Retinal pigment epithelial cell (primary cell): ENCODE results near the gene UPB1.

ENCODE experiments used
- DNase-seq: peaks from one replicate; pipeline ENCODE4 v3.0.0-alpha.2; 2010; ENCODE audit warnings: low read depth
- H3K4me3 ChIP-seq: 2 replicates; pipeline ENCODE4 v1.5.1; 2011; ENCODE audit warnings: mild to moderate bottlenecking, low read length, control low read depth, moderate library complexity
- CTCF ChIP-seq: conservative IDR thresholded peaks from 2 replicates; pipeline ENCODE4 v1.5.1; 2011; ENCODE audit warnings: low read depth, low read length, control low read depth, inconsistent platforms

The UPB1 gene

GRCh38 chr22:24465975-24466374 is 29.2 kb upstream of the UPB1 start:
- no peak overlapping the region for H3K4me3 ChIP-seq
- no peak for DNase-seq
- TF ChIP-seq CTCF: no peak

- no peak overlapping the region for H3K4me3 ChIP-seq
- TF ChIP-seq CTCF: no peak
- peak; percentile 79 for DNase-seq
Observed at GRCh38 chr22:24466716-24467328, 28.3 kb upstream of the UPB1 start.

- TF ChIP-seq CTCF: no peak
- no peak overlapping the region for H3K4me3 ChIP-seq
- no peak for DNase-seq
Observed at GRCh38 chr22:24467340-24467739, 27.8 kb upstream of the UPB1 start.

- no peak for TF ChIP-seq CTCF
- H3K4me3 ChIP-seq: no peak overlapping the region
- no peak for DNase-seq
Observed at GRCh38 chr22:24471570-24471969, 23.6 kb upstream of the UPB1 start.

GRCh38 chr22:24473284-24473683 is 21.8 kb upstream of the UPB1 start:
- DNase-seq: no peak
- TF ChIP-seq CTCF: no peak
- no peak overlapping the region for H3K4me3 ChIP-seq

GRCh38 chr22:24474221-24474620 is 20.9 kb upstream of the UPB1 start:
- DNase-seq: peak; percentile 82
- no peak overlapping the region for H3K4me3 ChIP-seq
- TF ChIP-seq CTCF: no peak

GRCh38 chr22:24474649-24475255 is 20.4 kb upstream of the UPB1 start:
- no peak overlapping the region for H3K4me3 ChIP-seq
- no peak for DNase-seq
- TF ChIP-seq CTCF: no peak
